HepG2 (cell line): ENCODE data around the gene GLIS2. TPM values are rescaled to one million over a fixed set of nuclear protein-coding genes. Genes with fewer than 3 reads are reported as not detected.

Source experiments
- ATF6 ChIP-seq: sonication (generic); formaldehyde crosslinking; conservative IDR thresholded peaks from 2 replicates; pipeline ENCODE4 v1.4.0; 2020; ENCODE audit warnings: missing genetic modification reagents
- CAMTA2 ChIP-seq: sonication (generic); formaldehyde crosslinking; IDR thresholded peaks from 2 replicates; pipeline ENCODE4 v1.4.0; 2020; ENCODE audit warnings: mild to moderate bottlenecking, missing genetic modification reagents, borderline replicate concordance
- DR1 ChIP-seq: sonication (generic); formaldehyde crosslinking; IDR thresholded peaks from 2 replicates; pipeline ENCODE4 v1.8.0; 2021; ENCODE audit warnings: mild to moderate bottlenecking, missing genetic modification reagents, inconsistent platforms
- DRAP1 ChIP-seq: IDR thresholded peaks from 2 replicates; pipeline ENCODE4 v1.6.1; 2016; ENCODE audit warnings: missing genetic modification reagents, missing compliant biosample characterization
- GPBP1L1 ChIP-seq: sonication (generic); formaldehyde crosslinking; IDR thresholded peaks from 2 replicates; pipeline ENCODE4 v1.5.0; 2020; ENCODE audit warnings: mild to moderate bottlenecking, missing genetic modification reagents
- GTF3A ChIP-seq: sonication (generic); formaldehyde crosslinking; conservative IDR thresholded peaks from 2 replicates; pipeline ENCODE4 v1.4.0; 2020; ENCODE audit warnings: mild to moderate bottlenecking, missing genetic modification reagents
- HNRNPLL ChIP-seq: fragments of 200-400 bp; formaldehyde crosslinking; IDR thresholded peaks from 2 replicates; pipeline ENCODE4 v1.6.1; 2017; ENCODE audit warnings: mild to moderate bottlenecking, low read depth, low read length; ENCODE audit not compliant: poor library complexity, severe bottlenecking
- HNRNPUL1 ChIP-seq: fragments of 200-400 bp; formaldehyde crosslinking; IDR thresholded peaks from 2 replicates; pipeline ENCODE4 v1.6.1; 2017; ENCODE audit warnings: low read depth, mild to moderate bottlenecking, low read length, moderate library complexity
- JARID2 ChIP-seq: sonication (generic); formaldehyde crosslinking; IDR thresholded peaks from 2 replicates; pipeline ENCODE4 v1.8.1; 2023; ENCODE audit warnings: missing genetic modification reagents, inconsistent platforms; ENCODE audit not compliant: insufficient replicate concordance
- MAF1 ChIP-seq: sonication (generic); formaldehyde crosslinking; IDR thresholded peaks from 2 replicates; pipeline ENCODE4 v1.5.0; 2020; ENCODE audit warnings: missing genetic modification reagents, borderline replicate concordance
- MAFF ChIP-seq: IDR thresholded peaks from 2 replicates; pipeline ENCODE4 v1.6.1; 2011; ENCODE audit warnings: low read depth, low read length, improper control_type of control experiment
- MBNL3 ChIP-seq: fragments of 250-450 bp; sonication (Bioruptor Pico); conservative IDR thresholded peaks from 2 replicates; pipeline ENCODE4 v1.8.0; 2022; ENCODE audit warnings: mild to moderate bottlenecking, inconsistent platforms
- PRPF4 ChIP-seq: fragments of 200-400 bp; formaldehyde crosslinking; IDR thresholded peaks from 2 replicates; pipeline ENCODE4 v1.6.1; 2016; ENCODE audit warnings: low read length, low read depth; ENCODE audit not compliant: poor library complexity, severe bottlenecking
- TOE1 ChIP-seq: sonication (generic); formaldehyde crosslinking; IDR thresholded peaks from 2 replicates; pipeline ENCODE4 v1.4.0; 2020; ENCODE audit warnings: mild to moderate bottlenecking, missing genetic modification reagents
- ZBTB3 ChIP-seq: sonication (generic); formaldehyde crosslinking; IDR thresholded peaks from 2 replicates; pipeline ENCODE4 v1.4.0; 2020; ENCODE audit warnings: low read depth, mild to moderate bottlenecking, moderate library complexity, missing genetic modification reagents, borderline replicate concordance
- ZKSCAN1 ChIP-seq: fragments of 150-350 bp; IDR thresholded peaks from 2 replicates; pipeline ENCODE4 v1.6.1; 2014; ENCODE audit warnings: low read length
- ZNF260 ChIP-seq: sonication (generic); formaldehyde crosslinking; IDR thresholded peaks from 2 replicates; pipeline ENCODE4 v1.4.0; 2020; ENCODE audit warnings: missing genetic modification reagents, low read depth, mild to moderate bottlenecking, borderline replicate concordance
- ZNF549 ChIP-seq: sonication (generic); formaldehyde crosslinking; IDR thresholded peaks from 2 replicates; pipeline ENCODE4 v1.5.0; 2020; ENCODE audit warnings: missing genetic modification reagents
- ZNF646 ChIP-seq: sonication (generic); formaldehyde crosslinking; IDR thresholded peaks from 2 replicates; pipeline ENCODE4 v1.9.0; 2021; ENCODE audit warnings: mild to moderate bottlenecking, missing genetic modification reagents
- ZNF772 ChIP-seq: sonication (generic); formaldehyde crosslinking; IDR thresholded peaks from 2 replicates; pipeline ENCODE4 v1.5.0; 2020; ENCODE audit warnings: mild to moderate bottlenecking, missing genetic modification reagents
- ZSCAN25 ChIP-seq: sonication (generic); formaldehyde crosslinking; IDR thresholded peaks from 2 replicates; pipeline ENCODE4 v1.8.0; 2022; ENCODE audit warnings: mild to moderate bottlenecking, missing genetic modification reagents
- polyA plus RNA-seq, 8 experiments: library from polyadenylated mRNA; depleted of rRNA in 3 of 8; stranded (reverse) in 7 of 8; unstranded in 1 of 8; fragments of >200 nt; fragmentation: Illumina TruSeq in 4 of 8; extraction: Trizol in 4 of 8; gene quantifications; 2 replicates each; pipeline versions ENCODE4 v1.2.1 to v1.2.3, GENCODE V29; 2011 to 2016; ENCODE audit warnings: low read depth in 4 of 8, missing spikeins in 1 of 8, mixed read lengths in 1 of 8; ENCODE audit not compliant: insufficient read depth in 1 of 8
- total RNA-seq, 5 experiments: library from RNA; depleted of rRNA; stranded (reverse); fragments of >200 nt; fragmentation: Illumina TruSeq; extraction: Trizol; gene quantifications; 2 replicates each; pipeline ENCODE4 v1.2.3, GENCODE V29; 2016; ENCODE audit warnings: low read depth in 1 of 5

Gene GLIS2
- total and polyA plus RNA-seq, 2 of the 13 experiments (the other 11 are each of a cell fraction or from before 2014, with no cell fraction given), result 0.28 to 0.29 TPM

- TF ChIP-seq DR1, result no peak
- no peak for TF ChIP-seq CAMTA2 (CRISPR knock-in tag)
- TF ChIP-seq JARID2, result no peak
- no peak for TF ChIP-seq ZKSCAN1
- TF ChIP-seq MBNL3 (CRISPR knock-in tag), result no peak
- TF ChIP-seq ZSCAN25 (CRISPR knock-in tag), result no peak
- no peak for TF ChIP-seq ZNF260 (CRISPR knock-in tag)
- no peak for TF ChIP-seq ZNF772 (CRISPR knock-in tag)
- TF ChIP-seq DRAP1 (CRISPR knock-in tag), result no peak
- no peak for TF ChIP-seq HNRNPUL1
- no peak for TF ChIP-seq ZNF549 (CRISPR knock-in tag)
- TF ChIP-seq ZNF646 (CRISPR knock-in tag), result peak; percentile 68; the same call in 1 of the 2 replicates
- no peak for TF ChIP-seq GPBP1L1 (CRISPR knock-in tag)
- TF ChIP-seq TOE1, result no peak
- TF ChIP-seq MAFF, result no peak
- TF ChIP-seq ZBTB3 (CRISPR knock-in tag), result no peak; the same call in 1 of the 2 replicates
- TF ChIP-seq PRPF4, result no peak
- TF ChIP-seq GTF3A (CRISPR knock-in tag), result no peak
- no peak for TF ChIP-seq HNRNPLL
- no peak for TF ChIP-seq ATF6
- no peak for TF ChIP-seq MAF1 (CRISPR knock-in tag)
These were observed 25.5 kb upstream of the GLIS2 start (continued) for GRCh38 chr16:4290236-4290830.
